Stimulated activated CD8-positive, alpha-beta memory T cell treated with anti-CD3 and anti-CD28 coated beads, Interleukin-2, amount 100 ng/mL, for 1 hour (primary cell): Measurements from ENCODE around the gene CUBN.

Source experiments
- DNase-seq, 2 donors: peaks; one replicate each; pipeline ENCODE4 v3.0.0-alpha.2; 2020; ENCODE audit warnings: low read depth in 2 of 2

Gene CUBN

DNA sequence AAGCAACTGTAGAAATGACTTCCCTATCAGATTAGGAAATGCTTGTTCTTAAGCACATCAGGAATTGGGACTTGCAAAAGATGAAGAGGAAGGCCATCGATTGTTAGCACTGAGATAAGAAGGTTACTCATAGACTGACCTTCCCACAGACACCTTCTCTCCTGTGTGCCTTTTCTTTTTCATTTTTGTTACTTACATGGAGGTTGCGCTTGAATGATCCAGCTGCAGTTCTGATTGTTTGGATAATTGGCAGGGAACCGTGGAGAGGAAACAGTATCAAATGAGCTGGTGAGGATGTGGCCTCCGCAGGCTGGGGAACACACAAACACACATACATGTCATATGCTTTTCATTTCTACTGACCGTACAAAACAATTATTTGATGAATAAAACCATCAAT lies 177.5 kb downstream of the CUBN start:
- no peak for DNase-seq

- no peak for DNase-seq
Observed at GRCh38 chr10:16950656-16951601, 178.7 kb downstream of the CUBN start.

DNA sequence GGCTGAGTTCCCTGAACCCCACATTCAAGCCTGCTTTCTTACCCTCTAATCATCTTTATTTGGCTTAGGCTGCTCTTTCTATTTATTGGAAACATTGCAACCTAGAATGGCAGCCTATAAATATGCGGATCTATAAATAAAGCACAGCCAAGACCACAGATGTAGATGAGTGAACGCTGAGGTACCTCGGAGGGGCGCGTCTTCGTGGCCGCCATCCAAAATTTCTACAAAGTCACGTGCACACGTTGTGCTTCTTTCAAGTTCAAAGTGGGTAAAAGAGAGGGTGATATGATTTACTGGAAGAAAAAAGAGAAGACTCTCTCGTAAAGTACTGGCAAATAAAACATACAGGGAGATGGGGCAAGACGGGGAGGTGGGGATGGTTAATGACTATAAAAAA lies 179.8 kb downstream of the CUBN start:
- DNase-seq, result no peak

DNA sequence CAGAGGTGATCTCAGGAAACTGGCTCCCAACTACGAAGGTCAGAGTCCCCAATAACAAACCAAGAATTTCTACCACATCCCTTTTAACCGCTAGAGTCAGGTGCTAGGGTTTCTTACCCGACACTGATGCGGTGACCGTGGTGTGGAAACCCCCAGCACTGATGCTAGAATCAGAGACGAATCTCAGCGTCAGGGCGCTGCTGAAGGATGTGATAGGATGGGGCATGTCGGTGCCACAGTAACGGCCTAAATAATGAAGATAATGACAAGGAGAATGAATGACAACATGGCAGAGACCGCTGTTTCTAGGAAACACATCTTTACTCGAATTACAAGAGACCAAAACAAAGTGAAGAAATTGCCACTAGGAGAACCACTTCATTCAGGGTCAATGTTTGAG lies 181.2 kb downstream of the CUBN start:
- DNase-seq, result peak in 1 of 2 donors; percentile 15

DNA sequence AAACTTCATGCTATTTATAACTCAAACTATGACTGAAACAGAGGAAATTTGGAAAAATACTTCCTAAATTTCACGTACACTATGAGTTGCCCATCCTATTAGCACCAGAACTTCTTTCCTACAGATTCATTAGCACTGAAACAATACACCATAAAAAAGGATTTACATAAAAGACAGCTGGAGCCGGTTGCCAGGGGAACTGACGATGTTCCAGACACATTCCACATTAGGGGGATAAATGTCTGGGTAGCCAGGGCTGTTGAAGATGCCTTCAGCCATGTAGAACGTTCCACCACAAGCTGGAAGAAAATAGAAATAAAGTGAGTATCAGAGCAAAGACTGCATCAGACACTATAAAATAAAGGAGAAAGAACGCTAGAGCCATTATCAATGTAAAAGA lies 182.5 kb downstream of the CUBN start:
- DNase-seq, result no peak

DNA sequence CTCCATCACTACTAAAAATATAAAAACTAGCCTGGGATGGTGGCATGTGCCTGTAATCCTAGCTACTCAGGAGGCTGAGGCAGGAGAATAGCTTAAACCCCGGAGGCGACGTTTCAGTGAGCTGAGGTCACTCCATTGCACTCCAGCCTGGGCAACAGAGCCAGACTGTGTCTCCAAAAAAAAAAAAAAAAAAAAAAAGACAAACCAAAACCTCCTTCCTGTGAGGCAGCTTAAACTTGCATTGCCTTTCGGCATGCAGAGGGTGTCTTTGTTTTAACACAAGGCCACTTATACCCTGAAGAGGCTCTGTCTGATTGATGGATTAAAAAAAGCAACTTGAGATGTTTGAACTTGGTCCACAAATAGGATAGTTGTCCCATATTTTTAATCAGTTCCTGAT lies 184.0 kb downstream of the CUBN start:
- no peak for DNase-seq

DNA sequence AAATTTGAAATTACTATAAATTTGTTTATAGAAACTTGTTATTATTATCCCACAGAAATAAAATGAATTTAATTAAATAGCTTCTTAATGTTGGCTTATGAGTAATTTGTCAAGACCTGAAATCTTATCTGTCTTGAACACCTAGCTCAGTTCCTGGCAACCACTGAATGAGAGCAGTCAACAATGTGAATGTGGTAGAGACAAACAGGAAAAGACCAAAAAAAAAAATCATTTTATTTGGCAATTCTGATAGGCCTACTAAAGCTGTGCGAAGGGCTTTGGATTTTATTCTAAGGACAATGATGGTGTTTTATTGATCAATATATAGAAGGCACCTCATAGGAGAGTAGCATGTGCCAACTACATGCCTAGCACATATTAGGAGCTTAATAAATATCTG lies 184.6 kb downstream of the CUBN start:
- DNase-seq, result no peak

DNA sequence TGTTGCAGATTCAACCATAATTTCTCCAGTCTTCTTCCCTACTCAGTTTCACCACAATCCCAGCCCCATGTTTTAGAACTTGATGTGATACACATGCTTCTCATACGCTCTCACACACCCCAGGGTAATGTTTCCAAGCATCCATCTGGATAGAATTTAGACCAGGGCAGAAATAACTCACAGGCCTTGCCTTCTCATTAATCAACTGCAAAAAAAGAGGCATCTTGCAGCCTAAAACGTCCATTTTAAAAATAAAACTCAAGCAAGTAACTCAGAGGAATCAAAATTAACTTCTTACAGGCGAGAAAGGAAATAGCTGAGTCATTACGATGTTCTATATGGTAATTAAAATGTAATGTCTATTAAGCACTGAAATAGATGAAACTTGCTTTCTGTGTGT lies 185.2 kb downstream of the CUBN start:
- DNase-seq, result no peak

- DNase-seq, result no peak
Observed at GRCh38 chr10:16943295-16944285, 186.0 kb downstream of the CUBN start.

DNA sequence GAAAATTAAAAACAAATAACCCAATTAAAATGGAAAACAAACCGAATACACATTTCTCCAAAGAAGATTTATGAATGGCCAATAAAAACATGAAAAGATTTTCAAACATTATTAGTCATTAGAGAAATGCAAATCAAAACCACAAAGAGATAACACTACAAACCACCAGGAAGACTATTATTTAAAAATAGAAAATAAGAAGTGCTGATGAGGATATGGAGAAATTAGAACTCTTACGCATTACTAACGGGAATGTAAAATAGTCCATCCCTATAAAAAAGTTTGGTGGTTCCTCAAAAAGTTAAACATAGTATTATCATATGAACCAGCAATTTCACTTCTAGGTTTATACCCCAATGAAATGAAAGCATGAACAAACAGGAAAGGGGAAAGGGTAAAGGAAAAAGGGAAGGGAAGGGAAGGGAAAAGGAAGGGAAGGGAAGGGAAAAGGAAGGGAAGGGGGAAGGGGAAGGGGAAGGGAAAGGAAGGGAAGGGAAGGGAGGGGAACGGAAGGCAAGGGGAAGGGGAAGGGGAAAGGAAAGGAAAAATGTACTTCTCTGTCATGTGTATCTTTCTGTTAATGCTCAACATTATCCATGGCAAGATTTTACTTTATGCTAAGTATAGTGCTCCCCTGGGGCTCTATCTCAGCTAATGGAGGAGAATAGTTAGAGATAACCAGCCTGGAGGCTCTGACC lies 187.1 kb downstream of the CUBN start:
- DNase-seq, result no peak

DNA sequence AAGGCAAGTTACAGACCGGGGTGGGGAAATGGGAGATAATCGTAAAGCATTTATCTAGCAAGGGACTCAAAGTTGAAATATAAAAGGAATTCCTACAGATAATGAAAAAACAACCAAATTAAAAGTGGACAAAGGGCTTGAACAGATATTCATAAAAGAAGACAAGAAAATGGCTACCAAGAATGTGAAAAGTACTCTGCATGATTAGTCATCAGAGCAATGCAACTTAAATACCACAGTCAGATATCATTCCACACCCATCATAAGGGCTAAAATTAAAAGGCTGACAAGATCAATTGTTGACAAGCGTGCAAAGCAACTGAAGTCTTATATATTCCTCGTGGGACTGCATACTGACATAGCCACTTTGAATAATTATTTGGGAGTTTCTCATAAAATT lies 187.7 kb downstream of the CUBN start:
- no peak for DNase-seq

- DNase-seq, result no peak
Observed at GRCh38 chr10:16941067-16941466, 188.5 kb downstream of the CUBN start.

DNA sequence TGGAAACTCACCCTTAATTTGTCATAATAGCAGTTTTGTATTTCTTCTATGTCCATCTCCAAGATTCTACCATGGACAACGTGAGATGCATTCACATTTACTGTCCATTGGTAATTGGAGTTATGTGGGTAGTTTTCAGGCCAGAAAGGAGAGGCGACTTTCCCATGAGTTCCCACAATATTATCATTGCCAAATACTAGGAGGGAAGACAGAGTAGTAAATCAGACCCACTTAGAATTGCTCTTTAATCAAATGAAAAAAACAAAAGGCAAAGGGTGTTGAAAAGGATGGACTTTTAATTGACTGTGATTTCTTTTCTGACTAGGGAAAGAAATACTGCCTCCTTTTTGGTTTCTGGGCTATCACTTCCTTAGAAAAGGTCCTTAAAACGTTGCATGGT lies 190.7 kb downstream of the CUBN start:
- no peak for DNase-seq

- DNase-seq, result no peak
Observed at GRCh38 chr10:16934461-16934860, 195.2 kb downstream of the CUBN start.

- no peak for DNase-seq
Observed at GRCh38 chr10:16933783-16934182, 195.8 kb downstream of the CUBN start.

DNA sequence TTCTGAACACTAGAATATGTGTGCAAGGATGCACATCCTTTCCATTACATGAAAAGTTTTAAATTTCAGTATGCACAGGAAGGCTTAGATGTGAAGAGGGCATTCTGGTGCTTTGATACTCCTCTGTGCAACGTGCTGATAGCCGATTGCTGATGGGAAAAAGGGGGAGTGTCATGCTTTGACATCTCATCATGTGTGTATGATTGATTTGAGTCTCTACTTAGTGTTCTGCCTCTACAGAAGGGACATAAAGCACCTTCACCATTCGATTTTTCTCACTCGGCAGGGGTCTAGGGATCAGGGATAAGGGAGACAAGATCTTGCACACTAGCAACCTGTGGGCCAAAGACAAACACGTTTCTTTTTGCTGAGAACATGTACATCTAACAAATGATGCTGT lies 197.7 kb downstream of the CUBN start:
- no peak for DNase-seq

- DNase-seq, result no peak
Observed at GRCh38 chr10:16930540-16930939, 199.1 kb downstream of the CUBN start.

GRCh38 chr10:16929069-16929468 lies 200.5 kb downstream of the CUBN start:
- no peak for DNase-seq

DNA sequence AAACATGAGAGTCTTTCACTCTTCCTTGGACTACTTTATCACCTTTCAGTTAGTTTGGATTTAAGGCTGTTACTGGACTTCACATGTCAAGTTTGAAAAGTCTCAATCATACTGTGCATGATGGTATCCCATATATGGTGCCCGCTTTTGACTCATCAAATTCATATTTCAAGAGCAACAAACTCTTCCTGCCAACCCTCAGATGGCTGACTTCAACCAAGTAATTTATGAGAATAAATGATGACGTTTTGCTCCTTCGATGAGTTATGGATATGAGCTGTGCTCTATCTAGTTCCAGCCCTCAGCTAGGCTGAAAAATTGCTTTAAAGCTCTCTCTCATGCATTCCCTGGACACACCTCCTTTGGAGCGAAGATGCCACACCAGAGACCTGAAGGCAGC lies 202.1 kb downstream of the CUBN start:
- DNase-seq, result no peak

DNA sequence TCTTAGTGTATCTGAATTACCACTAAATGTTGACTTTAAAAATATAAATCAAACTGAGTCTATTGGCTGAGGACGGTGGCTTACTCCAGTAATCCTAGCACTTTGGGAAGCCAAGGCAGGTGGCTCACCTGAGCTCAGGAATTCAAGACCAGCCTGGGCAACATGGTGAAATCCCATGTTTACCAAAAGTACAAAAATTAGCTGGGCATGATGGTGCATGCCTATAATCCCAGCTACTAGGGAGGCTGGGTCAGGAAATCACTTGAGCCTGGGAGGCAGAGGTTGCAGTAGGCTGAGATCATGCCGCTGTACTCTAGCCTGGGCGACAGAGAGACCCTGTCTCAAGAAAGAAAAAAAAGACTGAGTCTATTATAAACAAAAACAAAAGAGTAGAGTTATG lies 205.9 kb downstream of the CUBN start:
- DNase-seq, result no peak

DNA sequence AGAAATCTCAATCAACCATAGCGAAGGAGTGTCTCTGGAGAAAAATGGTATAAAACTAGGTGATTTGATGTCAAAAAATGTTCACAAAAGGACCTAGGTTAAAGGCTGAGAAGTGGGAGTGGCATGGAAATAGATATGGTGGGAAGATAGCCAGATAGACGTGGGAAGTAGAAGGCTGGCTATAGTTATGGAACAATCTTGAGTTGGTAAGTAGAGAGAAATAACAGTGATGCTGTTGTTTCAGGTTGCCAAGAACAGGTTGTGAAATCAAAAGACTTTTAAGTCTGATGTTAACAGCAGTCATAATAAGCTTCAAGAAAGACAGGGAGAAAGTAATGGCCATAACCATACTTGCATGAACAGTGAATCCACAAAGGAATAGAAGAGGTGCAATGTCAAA lies 206.3 kb downstream of the CUBN start:
- DNase-seq, result no peak
